Measurements from ENCODE around the gene CCNA1.

CCNA1 gene

DNA sequence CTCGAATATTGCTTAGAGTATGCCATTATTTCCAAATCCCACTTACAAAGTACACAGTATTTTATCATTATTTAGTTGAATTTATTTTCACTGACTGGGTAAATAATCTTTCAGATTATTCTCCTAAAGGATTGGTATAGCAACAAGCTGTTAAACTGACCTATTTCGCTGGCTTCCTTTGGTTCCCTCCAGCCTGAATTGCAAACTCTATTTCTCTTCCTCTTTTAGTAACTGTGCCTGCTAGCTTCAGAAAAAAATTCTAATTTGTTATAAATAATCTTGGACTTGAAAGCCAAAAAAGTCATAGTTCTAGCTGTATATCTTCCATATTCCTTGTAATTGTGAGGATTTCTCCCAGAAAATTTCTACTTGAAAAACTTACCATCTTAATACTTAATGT is 15.0 kb upstream of the CCNA1 start:
- no peak for TF ChIP-seq CTCF (conservative IDR thresholded peaks at IDR 0.05; ENCODE audit: control insufficient read depth, insufficient read depth, low read depth, low read length)
- no peak overlapping the region for H3K4me3 ChIP-seq (ENCODE audit: control insufficient read depth, low read depth, low read length)
- no peak for DNase-seq (ENCODE audit: low read depth)

DNA sequence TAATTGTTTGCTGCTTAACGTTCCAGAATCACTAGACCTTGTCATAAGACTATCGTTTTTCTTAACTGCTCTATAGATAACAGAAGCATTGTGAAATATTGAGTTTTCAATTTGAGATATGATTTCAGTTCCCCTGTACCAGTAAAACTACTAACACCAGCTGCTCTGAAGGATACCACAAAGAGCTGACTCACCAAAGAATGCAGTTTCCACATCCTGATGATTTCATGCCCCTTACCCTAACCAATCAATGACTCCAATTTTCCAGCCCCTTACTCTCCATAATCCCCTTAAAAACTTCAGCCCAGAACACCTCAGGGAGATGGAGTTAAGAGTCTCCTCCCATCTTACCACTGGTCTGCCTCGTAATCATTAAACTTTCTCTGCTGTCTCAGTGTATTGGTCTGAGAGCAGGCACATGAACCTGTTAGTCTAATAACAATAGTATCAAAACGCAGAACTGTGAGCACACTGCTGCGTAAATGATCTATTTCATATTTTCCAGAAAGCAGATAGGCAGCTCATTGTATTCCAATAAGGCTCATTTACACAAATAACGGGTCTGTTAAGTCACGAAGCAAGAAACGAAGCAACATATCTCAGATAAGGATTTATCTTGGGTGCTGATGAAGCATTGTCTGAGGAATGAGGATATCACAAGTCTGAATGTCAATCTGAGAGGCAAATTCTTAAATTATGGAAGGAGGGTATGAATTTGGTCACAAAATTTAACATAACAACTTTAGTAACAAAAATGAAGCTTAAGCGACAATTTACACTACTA is 14.1 kb upstream of the CCNA1 start:
- peak overlapping the region; percentile 33 for H3K4me3 ChIP-seq (ENCODE audit: control insufficient read depth, low read depth, low read length)
- DNase-seq (ENCODE audit: low read depth): peak; percentile 77
- TF ChIP-seq CTCF (conservative IDR thresholded peaks at IDR 0.05; ENCODE audit: control insufficient read depth, insufficient read depth, low read depth, low read length): no peak

DNA sequence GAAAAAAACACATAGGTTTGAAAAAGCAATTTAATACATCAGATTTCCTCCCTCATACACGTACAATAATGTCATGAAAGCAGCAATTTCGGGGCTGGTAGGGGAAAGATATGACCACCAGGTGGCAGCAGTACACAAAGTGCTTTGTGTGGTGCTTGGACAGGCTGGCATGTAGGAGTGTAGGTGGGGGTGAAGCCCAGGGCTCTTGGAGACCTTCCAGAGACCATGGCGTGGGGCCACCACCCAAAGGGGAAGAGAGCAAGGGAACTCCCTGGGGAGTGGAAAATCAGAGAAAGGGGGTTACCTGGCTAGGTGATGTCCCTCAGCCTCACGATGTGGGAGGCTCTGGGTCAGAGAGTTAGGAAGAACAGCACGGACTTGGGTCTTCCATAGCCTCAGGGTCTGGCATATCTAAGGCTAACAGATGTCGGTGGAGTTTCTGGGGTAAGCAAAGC is 11.8 kb upstream of the CCNA1 start:
- DNase-seq (ENCODE audit: low read depth): peak; percentile 79
- H3K4me3 ChIP-seq (ENCODE audit: control insufficient read depth, low read depth, low read length): no peak overlapping the region
- peak; percentile 90 for TF ChIP-seq CTCF (conservative IDR thresholded peaks at IDR 0.05; ENCODE audit: control insufficient read depth, insufficient read depth, low read depth, low read length)

DNA sequence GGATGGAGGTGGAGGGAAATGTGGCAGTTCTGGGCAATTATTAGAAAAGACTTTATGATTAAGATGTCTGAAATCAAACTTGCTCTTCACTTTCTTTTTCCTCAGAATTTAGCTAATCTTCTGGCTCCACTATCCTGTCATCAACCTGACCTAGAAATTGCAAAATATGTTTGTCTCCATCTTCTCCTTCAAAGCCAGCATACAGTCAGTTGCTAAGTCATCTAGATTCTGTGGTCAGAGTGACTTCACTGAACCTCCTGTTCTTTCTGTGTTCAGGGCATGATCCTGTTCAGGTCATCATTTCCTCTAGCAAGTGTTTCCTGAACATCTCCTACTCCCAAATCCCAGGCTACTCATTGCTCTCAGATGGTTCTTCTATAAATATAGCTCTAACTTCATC is 10.8 kb upstream of the CCNA1 start:
- no peak for TF ChIP-seq CTCF (conservative IDR thresholded peaks at IDR 0.05; ENCODE audit: control insufficient read depth, insufficient read depth, low read depth, low read length)
- no peak overlapping the region for H3K4me3 ChIP-seq (ENCODE audit: control insufficient read depth, low read depth, low read length)
- peak; percentile 93 for DNase-seq (ENCODE audit: low read depth)

DNA sequence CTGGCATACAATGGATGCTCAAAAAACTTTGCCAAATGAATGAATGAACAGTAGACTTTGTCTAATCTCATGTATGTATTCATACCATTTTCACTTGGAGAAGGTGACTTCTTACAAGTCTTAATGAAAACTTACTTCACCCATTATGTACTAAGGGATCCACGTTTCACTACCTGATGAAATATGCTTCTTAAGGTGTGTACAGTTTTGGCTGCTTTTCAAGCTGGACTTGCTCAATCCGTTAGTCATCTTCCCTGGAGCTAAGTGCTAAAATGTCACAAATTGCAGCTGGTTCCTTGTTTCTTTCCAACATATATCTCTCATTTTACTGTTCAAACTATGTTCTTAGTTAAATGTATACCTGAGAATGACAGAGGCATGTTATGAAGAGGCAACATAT is 4.2 kb upstream of the CCNA1 start:
- DNase-seq (ENCODE audit: low read depth): peak; percentile 53
- TF ChIP-seq CTCF (conservative IDR thresholded peaks at IDR 0.05; ENCODE audit: control insufficient read depth, insufficient read depth, low read depth, low read length): no peak

DNA sequence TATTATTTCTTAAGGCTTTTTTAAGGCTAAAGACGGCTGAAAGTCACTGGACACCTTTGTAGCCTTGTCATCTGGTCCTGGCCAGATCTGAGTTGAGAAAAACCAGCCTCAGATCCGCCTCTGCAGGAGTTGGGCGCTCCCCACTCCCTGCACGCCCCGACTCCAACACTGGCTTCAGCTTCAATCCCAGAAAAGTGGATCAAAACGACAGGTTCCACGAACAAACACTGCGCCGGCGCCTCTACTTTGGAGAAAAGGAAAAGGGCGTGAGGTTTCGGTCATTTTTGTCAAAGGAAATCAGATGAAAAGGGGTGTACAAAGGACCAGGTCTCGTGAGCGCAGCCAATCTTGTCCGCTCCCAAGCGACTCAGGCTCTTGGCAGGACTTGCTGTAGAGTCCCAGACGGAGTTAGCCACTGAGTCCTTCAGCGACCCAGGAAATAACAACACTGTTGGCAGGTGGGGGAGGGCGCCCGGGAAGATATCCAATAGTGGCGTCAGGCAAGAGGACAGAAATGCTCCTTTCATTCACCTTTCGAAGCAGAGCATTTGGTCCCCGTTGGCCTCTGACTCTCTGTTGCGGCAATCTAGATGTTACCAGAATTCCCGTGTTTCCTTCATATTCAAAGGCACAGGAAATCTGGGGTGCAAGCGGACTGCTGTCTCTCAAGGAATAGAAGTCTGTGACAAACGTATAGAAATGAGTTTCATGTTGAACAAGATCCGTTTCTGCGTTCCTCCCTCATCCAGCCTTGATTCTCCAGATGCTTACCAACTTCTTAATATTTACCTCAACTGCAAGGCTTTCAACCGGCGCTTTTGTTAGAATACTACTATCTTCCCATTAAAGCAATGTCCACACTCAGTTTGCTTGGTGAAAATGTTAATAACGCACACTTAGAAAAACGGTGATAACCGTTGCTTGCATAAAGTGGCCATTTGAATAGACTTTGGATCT is 1.8 kb upstream of the CCNA1 start:
- no peak for DNase-seq (ENCODE audit: low read depth)
- H3K4me3 ChIP-seq (ENCODE audit: control insufficient read depth, low read depth, low read length): peak overlapping the region; percentile 57

More for the DNA sequence above, 4.2 kb upstream of the CCNA1 start:
- H3K4me3 ChIP-seq (ENCODE audit: control insufficient read depth, low read depth, low read length): no peak overlapping the region

More for the DNA sequence above, 1.8 kb upstream of the CCNA1 start:
- TF ChIP-seq CTCF (conservative IDR thresholded peaks at IDR 0.05; ENCODE audit: control insufficient read depth, insufficient read depth, low read depth, low read length): no peak

Data from fibroblast of mammary gland (primary cell).